HG02571 (cell line): ENCODE measurements around the gene PAK6.

Source experiments
- ATAC-seq: cut with Tn5 transposase; IDR thresholded peaks from one replicate; pipeline ENCODE4 v1.9.1; 2021; ENCODE audit warnings: mild to moderate bottlenecking, moderate library complexity; ENCODE audit not compliant: unreplicated experiment

The PAK6 gene

DNA sequence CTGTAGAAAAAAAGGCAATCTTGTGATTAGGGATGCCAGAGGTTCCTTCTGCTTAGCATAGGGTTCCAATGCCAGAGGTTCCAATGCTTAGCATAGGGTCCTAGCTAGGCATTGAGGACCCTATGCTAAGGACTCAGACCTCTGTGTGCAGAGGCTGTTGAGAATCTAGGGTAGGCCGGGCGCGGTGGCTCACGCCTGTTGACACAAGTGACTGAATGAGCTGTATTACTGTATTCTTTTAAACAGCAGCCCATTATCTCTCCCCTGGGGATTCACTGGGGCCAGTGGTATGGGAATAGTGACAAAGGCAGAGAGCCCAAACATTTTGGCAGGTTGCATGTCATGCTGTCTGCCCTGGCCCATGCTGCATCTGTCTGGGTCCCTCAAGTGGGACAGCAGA, 16.2 kb downstream of the PAK6 start:
- ATAC-seq, result no peak

- no peak for ATAC-seq
Measured at GRCh38 chr15:40256638-40257235, 17.9 kb downstream of the PAK6 start.

DNA sequence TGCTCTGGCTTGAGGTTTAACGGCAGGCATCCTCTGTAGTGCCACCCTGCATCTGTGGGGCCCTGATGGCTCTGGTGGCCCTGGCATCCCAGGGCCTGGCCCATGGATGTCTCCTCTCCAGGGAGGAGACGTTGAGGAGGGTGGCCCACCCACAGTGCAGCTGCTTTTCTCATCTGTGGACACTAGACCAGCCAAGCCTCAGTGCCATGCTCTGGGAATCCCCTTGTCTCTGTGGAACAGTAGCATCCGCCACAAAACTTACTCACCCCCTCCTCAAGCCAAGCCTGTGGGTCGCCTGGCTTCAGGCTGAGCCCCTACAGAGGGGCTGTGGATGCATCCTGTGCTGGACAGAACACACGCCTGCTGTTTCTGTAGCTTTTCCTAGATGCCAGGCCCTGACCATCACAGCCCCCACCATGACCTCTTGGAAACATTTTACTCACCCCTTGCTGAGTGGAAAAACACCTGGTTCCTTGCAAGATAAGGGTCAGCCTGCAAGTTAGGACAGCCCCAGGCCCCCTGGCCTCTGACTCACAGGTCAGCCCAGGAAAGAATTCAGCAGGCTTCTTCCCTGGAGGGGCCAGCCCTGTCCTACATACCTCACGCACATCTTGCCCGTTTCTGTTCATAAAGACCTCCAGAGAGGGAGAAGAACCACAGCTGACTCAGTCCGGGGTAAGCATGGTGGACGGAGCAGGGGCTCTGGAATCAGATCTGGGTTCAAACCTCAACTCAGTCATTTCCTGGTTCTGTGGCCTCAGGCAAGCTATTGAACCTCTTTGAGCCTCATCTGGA, 19.0 kb downstream of the PAK6 start:
- no peak for ATAC-seq

- ATAC-seq, result no peak
Measured at GRCh38 chr15:40258544-40258943, 19.7 kb downstream of the PAK6 start.

- no peak for ATAC-seq
Measured at GRCh38 chr15:40259021-40259420, 20.2 kb downstream of the PAK6 start.

DNA sequence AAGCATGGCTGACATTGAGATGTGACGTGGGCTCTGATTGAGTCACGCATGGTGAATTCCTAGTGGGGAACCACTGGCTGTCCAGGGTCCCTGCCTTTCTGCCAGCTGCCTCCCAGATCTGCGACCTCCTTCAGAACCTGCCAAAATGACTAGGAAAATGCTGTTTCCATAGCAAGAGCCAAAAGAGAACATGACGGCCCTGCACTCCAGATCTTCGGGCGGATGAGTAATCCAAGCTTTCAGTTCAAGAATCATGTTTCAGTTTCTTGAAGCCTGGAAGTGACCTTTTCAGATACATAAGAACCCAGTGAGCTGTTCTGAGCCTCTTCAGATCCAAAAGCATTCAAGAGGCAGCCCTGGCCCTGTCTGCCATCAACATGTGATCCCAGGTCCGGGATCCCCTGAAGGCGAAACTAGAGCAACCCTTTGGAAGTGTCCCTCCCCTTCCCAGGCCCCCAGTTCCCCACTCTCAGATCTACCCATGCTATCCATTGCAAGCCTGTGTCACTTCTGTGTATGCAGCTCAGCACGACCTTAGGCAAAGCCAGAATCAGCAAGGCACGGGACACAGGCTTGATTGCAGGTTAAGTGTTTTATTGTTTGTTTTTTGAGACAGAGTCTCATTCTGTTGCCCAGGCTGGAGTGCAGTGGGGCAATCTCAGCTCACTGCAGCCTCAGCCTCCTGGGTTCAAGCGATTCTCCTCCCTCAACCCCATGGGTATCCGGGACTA, 24.3 kb downstream of the PAK6 start:
- ATAC-seq, result no peak

DNA sequence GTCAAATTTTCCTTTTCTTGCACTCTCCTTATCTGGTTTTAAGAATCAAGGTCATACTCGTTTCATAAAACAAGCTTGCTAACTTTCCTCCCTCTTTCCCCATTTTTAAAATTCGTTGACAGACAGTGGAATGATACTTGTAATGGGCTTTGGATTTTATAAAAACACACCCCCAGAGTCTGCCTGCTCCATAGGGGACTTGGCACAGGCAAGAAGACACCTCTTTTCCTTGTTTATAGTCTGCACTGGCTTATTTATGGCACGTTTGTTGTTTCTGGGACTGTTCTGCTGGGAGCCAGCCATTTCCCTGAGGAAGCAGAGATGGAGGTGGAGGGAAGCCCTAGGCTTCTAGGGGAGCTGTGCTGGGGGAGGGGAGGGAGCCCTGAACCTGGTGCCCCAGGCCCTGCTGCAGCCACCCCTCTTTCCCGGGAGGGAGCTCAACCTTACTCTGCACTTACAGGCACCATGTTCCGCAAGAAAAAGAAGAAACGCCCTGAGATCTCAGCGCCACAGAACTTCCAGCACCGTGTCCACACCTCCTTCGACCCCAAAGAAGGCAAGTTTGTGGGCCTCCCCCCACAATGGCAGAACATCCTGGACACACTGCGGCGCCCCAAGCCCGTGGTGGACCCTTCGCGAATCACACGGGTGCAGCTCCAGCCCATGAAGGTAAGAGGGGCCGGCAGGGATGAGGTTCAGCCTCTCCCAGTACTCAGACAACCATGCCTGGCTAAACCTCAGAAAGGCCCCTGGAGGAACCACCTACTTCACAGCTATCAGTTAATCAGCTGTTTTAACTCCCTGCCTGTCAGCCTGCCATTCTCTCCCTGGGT, 25.7 kb downstream of the PAK6 start:
- ATAC-seq, result no peak

GRCh38 chr15:40265355-40265754, 26.5 kb downstream of the PAK6 start:
- no peak for ATAC-seq

GRCh38 chr15:40265875-40266274, 27.0 kb downstream of the PAK6 start:
- ATAC-seq, result no peak

GRCh38 chr15:40266828-40267304, 28.0 kb downstream of the PAK6 start:
- ATAC-seq, result no peak

DNA sequence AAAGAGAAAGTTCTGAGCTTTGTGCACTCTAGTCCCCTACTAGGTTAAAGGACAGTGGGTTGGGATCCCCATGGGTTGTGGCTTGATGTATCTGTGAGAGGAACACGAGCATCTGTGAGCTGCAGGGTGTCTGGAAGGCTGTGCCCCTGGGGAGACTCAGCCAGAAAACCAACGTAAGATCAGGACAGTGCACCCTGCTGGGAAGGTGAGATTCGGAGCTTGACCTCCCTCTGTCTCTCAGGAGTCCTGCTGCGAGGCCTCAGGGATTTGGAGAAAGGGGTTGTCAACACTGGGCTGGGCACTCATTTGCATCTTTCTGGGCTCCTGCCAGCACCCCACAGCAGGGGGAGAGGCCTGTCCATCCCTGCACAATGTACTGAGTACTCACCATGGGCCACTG, 28.8 kb downstream of the PAK6 start:
- ATAC-seq, result no peak

GRCh38 chr15:40269604-40270003, 30.7 kb downstream of the PAK6 start:
- ATAC-seq, result no peak

GRCh38 chr15:40270246-40270995, 31.6 kb downstream of the PAK6 start:
- no peak for ATAC-seq

DNA sequence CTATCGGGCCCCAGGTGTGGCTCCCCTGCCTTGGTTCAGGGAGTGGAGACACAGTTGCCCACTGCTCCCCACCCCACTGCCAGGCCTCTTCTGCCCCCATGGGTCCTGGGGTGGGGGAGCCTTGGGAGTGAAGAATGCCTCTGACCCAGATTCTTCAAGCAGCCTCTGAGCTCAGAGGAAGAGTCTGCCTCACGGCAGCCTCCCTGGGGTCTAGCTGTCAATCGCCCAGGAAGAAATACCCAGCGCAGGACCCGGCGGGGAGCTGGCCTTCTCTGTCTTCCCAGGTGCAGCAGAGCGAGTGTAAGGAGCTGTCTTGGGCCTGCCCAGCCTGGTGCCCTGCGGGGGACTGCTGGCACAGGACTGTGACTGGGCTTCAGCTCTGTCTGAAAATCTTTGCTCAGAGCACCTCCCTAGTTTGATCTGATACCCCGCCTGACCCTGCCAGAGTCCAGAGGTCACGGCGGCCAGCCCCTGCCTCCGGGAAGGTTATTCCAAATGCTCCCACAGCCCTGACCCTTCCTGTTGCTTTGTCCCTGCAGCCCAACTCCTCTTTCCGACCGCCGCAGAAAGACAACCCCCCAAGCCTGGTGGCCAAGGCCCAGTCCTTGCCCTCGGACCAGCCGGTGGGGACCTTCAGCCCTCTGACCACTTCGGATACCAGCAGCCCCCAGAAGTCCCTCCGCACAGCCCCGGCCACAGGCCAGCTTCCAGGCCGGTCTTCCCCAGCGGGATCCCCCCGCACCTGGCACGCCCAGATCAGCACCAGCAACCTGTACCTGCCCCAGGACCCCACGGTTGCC, 33.0 kb downstream of the PAK6 start:
- ATAC-seq, result no peak

- no peak for ATAC-seq
Measured at GRCh38 chr15:40272485-40273056, 33.7 kb downstream of the PAK6 start.

DNA sequence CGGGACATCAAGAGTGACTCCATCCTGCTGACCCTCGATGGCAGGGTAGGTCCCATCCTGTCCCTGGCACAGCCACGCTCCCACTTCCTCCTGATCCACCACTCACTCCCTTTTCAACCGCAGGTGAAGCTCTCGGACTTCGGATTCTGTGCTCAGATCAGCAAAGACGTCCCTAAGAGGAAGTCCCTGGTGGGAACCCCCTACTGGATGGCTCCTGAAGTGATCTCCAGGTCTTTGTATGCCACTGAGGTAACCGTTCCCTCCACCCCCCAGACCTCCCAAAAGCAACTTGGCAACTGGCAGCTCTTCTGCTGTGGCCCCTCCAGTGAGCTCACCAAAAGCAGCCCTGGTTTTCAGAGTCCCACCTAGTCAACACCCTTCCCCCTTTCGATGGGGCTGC, 34.6 kb downstream of the PAK6 start:
- ATAC-seq, result no peak

- ATAC-seq, result no peak
Measured at GRCh38 chr15:40274350-40275274, 35.7 kb downstream of the PAK6 start.

GRCh38 chr15:40275523-40275922, 36.7 kb downstream of the PAK6 start:
- no peak for ATAC-seq
